IPS-18a (cell line): ENCODE results near the gene DEF6.
"Not testable (repeated sequence)": the region's sequence is repeated elsewhere in the genome, so short reads cannot be mapped to it uniquely, and the experiment has no call there.

ENCODE experiments used
- H3K27ac ChIP-seq: one replicate; pipeline ENCODE4 v1.5.1; 2013; ENCODE audit warnings: low read length
- H3K27me3 ChIP-seq: one replicate; pipeline ENCODE4 v1.6.1; 2013; ENCODE audit warnings: mild to moderate bottlenecking, low read length; ENCODE audit not compliant: control insufficient read depth, insufficient read depth
- H3K36me3 ChIP-seq: one replicate; pipeline ENCODE4 v1.6.1; 2013; ENCODE audit warnings: low read depth, low read length; ENCODE audit not compliant: control insufficient read depth
- H3K4me1 ChIP-seq: one replicate; pipeline ENCODE4 v1.6.1; 2013; ENCODE audit warnings: low read depth, low read length; ENCODE audit not compliant: control insufficient read depth
- H3K4me3 ChIP-seq: one replicate; pipeline ENCODE4 v1.5.1; 2013; ENCODE audit warnings: low read length
- H3K9ac ChIP-seq: one replicate; pipeline ENCODE4 v1.6.1; 2013; ENCODE audit warnings: mild to moderate bottlenecking, low read length, moderate library complexity
- H3K9me3 ChIP-seq: one replicate; pipeline ENCODE4 v1.6.1; 2013; ENCODE audit warnings: low read depth, low read length; ENCODE audit not compliant: control insufficient read depth

Gene DEF6

DNA sequence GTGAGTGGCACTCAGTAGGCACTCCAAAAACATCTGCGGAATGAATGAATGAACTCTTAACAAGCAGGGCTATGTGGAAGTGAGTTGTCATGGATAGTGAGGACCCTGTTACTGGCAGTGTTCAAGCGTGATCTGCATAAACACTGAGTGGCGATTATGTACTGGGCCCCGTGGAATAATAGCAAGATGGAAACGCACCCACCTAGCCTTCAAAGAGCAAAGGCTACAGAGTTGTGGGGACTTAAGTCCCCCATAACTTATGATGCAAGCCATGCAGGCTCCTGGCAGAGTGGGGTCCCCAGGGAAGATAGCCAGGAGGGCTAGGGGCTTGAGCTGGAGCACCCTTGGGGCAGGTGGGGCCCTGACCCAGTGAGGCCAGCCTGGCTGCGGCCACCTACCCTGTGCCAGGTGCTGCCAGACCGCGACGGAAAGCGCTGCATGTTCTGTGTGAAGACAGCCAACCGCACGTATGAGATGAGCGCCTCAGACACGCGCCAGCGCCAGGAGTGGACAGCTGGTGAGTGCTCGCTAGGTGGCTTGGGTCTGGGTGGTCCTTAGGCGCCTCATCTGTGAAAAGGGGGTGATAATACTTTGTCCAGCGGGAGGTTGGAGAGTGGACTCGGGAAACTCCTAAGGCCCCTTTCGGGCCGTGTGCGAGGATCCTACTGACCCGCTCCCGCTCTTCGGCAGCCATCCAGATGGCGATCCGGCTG is 20.0 kb downstream of the DEF6 start:
- Histone ChIP-seq H3K27me3 (peaks cover 22% of the 10 kb centered on the region), H3K27ac (no peak overlapping the region), H3K4me1 (peaks cover 10% of the 10 kb centered on the region), H3K9me3 (no peaks in the 10 kb centered on the region), H3K4me3 (peak overlapping the region; percentile 71), H3K9ac (peak overlapping the region; percentile 44), H3K36me3 (no peaks in the 10 kb centered on the region)

DNA sequence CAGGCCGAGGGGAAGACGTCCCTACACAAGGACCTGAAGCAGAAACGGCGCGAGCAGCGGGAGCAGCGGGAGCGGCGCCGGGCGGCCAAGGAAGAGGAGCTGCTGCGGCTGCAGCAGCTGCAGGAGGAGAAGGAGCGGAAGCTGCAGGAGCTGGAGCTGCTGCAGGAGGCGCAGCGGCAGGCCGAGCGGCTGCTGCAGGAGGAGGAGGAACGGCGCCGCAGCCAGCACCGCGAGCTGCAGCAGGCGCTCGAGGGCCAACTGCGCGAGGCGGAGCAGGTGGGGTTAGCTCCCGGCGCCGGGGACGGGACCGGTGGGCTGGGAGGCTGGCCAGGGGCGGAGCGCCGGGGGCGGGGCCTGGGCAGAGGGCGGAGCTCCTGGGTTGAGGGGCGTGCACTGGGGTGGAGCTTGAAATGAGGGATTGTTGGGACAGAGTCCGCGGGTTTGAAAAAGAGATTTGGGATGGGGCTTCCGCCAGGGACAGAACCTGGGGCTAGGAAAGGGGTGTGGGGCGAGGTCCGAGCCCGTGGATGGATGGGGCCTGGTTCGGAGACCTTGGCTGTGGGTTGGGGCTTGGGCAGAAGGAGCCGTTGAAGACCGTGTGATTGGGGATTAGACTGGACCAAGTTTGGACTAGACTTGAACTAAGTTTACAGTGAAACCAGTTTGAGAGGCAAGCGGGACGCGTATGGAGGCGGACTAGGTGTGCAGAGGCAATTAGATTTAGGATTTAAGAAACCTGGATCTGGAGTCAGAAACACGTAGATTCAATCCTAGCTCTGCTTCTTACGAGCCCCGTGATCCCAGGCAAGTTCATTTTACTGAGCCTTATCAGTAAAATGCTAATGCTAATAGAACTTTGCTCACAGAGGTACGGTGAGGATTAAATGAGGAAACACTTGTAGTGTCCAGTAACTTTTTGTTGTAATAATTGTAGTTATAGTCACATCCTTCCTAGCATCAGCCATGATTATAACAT is 20.9 kb downstream of the DEF6 start:
- peak overlapping the region; percentile 71 for H3K4me3 ChIP-seq
- H3K27me3 ChIP-seq, result peaks cover 22% of the 10 kb centered on the region
- no peaks in the 10 kb centered on the region for H3K36me3 ChIP-seq
- peaks cover 10% of the 10 kb centered on the region for H3K4me1 ChIP-seq
- peak overlapping the region; percentile 44 for H3K9ac ChIP-seq
- no peaks in the 10 kb centered on the region for H3K9me3 ChIP-seq
- H3K27ac ChIP-seq, result no peak overlapping the region

DNA sequence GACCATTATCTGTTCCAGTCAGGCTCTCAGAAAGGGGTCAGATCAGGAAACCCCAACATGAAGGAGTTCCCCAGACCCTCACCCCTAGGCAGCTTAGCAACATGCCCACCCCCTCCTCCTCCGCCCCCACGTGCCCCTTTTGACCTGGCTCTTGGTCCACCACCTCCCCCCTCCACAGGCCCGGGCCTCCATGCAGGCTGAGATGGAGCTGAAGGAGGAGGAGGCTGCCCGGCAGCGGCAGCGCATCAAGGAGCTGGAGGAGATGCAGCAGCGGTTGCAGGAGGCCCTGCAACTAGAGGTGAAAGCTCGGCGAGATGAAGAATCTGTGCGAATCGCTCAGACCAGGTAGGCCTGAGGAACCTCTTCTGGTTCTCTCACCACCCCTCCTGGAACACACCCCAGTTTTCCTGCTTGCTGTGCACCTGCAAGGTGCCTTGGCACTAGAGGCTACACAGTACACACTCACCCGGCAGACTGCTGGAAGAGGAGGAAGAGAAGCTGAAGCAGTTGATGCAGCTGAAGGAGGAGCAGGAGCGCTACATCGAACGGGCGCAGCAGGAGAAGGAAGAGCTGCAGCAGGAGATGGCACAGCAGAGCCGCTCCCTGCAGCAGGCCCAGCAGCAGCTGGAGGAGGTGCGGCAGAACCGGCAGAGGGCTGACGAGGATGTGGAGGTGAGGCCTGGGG is 21.9 kb downstream of the DEF6 start:
- H3K9ac ChIP-seq, result no peak overlapping the region
- H3K4me1 ChIP-seq, result peaks cover 10% of the 10 kb centered on the region
- no peak overlapping the region for H3K27ac ChIP-seq
- no peaks in the 10 kb centered on the region for H3K9me3 ChIP-seq
- no peaks in the 10 kb centered on the region for H3K36me3 ChIP-seq
- no peak overlapping the region for H3K4me3 ChIP-seq
- H3K27me3 ChIP-seq, result peaks cover 22% of the 10 kb centered on the region

DNA sequence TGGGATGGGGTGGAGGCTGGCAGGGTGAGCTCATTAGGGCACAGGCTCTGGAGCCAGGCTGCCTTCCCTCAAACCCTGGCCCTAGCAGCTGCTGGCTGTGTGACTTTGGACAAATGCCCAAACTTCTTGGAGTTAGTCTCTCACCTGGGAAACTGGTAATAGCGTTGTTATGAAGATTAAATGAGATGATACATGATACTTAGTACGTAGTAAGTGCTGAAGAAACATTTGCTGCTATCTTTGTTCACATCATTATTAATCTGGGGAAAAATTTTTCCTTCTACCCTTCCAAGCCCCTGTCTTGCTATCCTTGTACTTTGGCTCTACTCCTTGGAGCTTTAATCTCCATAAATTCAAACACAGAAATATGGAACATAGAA is 22.4 kb downstream of the DEF6 start:
- Histone ChIP-seq H3K4me1 (peaks cover 10% of the 10 kb centered on the region), H3K27me3 (peaks cover 22% of the 10 kb centered on the region), H3K27ac (no peak overlapping the region), H3K9me3 (no peaks in the 10 kb centered on the region), H3K36me3 (no peaks in the 10 kb centered on the region), H3K9ac (no peak overlapping the region), H3K4me3 (no peak overlapping the region)

DNA sequence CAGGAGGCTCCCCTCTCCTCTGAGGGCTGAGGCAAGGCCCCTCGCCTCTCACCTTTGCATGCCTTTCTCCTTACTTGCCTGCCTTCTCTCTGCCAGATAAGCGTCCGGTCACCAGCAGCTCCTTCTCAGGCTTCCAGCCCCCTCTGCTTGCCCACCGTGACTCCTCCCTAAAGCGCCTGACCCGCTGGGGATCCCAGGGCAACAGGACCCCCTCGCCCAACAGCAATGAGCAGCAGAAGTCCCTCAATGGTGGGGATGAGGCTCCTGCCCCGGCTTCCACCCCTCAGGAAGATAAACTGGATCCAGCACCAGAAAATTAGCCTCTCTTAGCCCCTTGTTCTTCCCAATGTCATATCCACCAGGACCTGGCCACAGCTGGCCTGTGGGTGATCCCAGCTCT is 23.5 kb downstream of the DEF6 start:
- Histone ChIP-seq H3K27ac (no peak overlapping the region), H3K9ac (no peak overlapping the region), H3K9me3 (no peaks in the 10 kb centered on the region), H3K4me3 (no peak overlapping the region), H3K36me3 (no peaks in the 10 kb centered on the region), H3K4me1 (peaks cover 10% of the 10 kb centered on the region), H3K27me3 (peaks cover 22% of the 10 kb centered on the region)

DNA sequence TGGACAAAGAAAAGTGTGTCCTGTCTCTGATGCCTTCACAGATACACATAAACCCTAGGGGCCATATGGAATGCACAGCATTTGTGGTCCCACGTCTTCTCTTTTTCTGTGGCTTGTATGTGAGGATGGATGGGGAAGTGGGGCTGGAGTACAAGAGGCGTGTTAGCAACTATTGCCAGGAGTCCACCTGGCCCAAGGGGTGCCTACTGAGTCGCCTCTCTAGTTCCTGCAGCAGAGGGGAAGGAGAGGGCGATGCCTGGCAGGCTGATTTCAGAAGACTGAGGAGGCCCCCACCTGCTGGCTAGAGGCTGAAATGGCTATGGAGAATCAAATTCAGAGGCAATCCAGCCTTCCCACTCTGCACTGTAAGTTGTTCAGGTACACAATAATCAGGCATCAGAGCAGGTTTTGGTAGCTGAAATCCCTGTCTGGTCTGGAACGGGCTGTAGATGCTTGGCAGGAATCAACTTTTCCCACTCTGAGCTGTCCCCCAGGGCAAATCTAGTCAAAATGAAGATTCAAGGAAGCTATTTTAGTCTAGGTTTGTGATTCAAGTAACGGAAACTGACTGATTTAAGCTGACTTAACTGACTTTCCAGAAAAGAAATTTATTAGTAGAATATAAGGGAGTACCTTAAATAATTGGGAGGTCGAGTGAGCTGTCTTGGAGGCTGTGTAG is 29.9 kb downstream of the DEF6 start:
- H3K36me3 ChIP-seq, result no peaks in the 10 kb centered on the region
- H3K9ac ChIP-seq, result no peak overlapping the region
- no peaks in the 10 kb centered on the region for H3K9me3 ChIP-seq
- H3K27me3 ChIP-seq, result no peaks in the 10 kb centered on the region
- no peaks in the 10 kb centered on the region for H3K4me1 ChIP-seq
- no peak overlapping the region for H3K27ac ChIP-seq
- no peak overlapping the region for H3K4me3 ChIP-seq

DNA sequence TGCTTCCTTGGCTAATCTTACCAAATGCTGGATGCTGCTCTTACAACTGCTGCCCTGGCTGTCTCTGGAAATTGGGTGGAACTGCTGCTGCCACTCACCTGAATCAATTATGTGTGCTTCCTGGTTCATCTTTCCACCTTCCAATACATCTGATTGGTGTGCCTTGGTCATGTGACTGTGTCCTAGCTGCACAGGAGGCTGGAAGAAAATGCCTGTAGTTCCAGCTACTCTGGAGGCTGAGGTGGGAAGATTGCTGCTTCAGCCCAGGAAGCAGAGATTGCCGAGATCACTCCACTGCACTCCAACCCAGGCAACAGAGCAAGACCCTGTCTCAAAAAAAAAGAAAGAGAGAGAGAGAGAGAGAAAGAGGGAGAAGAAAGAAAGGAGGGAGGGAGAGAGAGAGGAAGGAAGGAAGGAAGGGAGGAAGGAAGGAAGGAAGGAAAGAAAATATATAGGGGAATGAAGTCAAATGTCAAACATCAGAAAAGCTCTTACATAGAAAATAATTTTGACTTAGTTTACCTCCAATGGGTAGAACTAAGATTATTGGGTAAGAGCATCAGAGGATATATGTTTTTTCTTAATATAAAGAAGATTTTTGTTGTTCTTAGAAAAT is 30.6 kb downstream of the DEF6 start:
- H3K4me3 ChIP-seq, result no peak overlapping the region
- no peak overlapping the region for H3K9ac ChIP-seq
- no peak overlapping the region for H3K27ac ChIP-seq
- H3K27me3 ChIP-seq, result no peaks in the 10 kb centered on the region
- H3K36me3 ChIP-seq, result no peaks in the 10 kb centered on the region
- H3K4me1 ChIP-seq, result no peaks in the 10 kb centered on the region
- H3K9me3 ChIP-seq, result no peaks in the 10 kb centered on the region

DNA sequence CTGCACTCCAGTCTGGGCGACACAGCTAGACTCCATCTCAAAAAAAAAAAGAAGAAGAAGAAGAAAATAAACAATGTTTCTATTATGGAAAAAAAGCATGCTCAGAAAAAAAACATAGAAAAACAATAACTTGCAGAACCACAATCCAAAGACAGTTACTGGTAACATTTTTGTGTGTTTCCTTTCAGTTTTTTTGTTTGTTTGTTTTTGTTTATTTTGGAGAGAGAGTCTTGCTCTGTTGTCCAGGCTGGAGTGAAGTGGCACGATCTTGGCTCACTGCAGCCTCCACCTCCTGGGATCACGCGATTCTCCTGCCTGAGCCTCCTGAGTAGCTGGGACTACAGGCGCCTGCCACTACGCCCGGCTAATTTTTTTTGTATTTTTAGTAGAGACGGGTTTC is 31.3 kb downstream of the DEF6 start:
- not testable (repeated sequence) for H3K9ac ChIP-seq, H3K27ac ChIP-seq, H3K27me3 ChIP-seq, H3K36me3 ChIP-seq, H3K4me3 ChIP-seq, H3K9me3 ChIP-seq, H3K4me1 ChIP-seq

DNA sequence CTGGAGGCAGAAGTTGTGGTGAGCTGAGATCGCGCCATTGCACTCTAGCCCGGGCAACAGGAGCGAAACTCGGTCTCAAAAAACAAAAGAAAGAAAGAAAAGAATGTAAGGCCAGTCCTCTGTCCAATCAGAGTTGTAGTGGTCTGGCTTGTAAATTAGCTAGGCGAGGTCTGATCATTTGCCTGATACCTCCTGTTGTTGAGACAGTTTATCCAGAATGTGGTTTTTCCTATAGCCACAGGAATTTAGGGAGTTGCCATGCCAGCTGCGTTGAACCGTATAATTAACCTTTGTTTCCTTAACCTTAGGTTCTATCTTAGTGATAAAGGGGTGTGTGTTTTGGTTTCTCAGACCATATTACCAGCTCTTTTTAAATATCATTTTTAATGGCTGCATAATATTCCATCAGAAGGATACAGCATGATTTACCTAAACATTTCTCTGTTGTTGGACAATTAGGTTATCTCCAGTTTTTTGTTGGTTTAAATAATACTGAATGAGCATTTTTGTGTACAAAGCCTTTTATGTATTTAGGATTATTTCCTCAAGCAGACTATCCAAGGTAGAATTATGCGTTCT is 33.0 kb downstream of the DEF6 start:
- Histone ChIP-seq H3K27me3 (no peaks in the 10 kb centered on the region), H3K9ac (no peak overlapping the region), H3K9me3 (no peaks in the 10 kb centered on the region), H3K4me1 (no peaks in the 10 kb centered on the region), H3K36me3 (no peaks in the 10 kb centered on the region), H3K27ac (no peak overlapping the region), H3K4me3 (no peak overlapping the region)

DNA sequence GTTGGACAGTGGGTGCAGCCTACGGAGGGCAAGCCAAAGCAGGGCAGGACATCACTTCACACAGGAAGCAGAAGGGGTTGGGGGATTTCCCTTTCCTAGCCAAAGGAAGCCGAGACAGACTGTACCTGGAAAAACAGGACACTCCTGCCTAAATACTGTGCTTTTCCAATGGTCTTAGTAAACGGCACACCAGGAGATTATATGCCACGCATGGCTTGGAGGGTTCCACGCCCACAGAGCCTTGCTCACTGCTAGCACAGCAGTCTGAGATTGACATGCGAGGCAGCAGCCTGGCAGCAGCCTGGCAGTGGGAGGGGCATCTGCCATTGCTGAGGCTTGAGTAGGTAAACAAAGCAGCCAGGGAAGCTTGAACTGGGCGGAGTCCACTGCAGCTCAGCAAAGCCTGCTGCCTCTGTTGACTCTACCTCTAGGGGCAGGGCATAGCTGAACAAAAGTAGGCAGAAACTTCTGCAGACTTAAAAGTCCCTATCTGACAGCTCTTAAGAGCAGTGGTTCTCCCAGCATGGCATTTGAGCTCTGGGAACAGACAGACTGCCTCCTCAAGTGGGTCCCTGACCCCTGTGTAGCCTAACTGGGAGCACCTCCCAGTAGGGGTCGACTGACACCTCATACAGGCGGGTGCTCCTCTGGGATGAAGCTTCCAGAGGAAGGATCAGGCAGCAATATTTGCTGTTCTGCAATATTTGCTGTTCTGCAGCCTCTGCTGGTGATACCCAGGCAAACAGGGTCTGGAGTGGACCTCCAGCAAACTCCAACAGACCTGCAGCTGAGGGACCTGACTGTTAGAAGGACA is 34.7 kb downstream of the DEF6 start:
- not testable (repeated sequence) for H3K36me3 ChIP-seq, H3K9ac ChIP-seq, H3K27ac ChIP-seq, H3K27me3 ChIP-seq, H3K4me1 ChIP-seq, H3K4me3 ChIP-seq, H3K9me3 ChIP-seq
